ENCODE measurements around the gene GABRB1.

DNA sequence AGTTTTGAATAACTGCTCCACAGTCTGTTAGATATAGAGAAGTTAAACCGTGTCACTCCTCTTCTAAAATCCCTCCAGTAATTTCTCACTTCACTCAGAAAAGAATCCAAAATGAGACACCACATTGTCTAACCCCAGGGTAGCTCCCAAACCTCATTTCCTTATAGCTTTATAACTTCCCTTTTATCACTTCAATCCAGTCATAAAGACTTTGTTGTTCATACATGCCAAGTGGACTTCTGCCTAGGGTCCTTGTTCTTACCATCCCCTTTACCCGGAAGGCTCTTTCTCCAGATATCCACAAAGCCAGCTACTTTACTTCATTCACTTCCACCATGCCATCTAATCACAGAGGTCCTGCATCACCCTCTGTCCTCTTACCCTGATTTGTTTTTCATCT is 156.2 kb downstream of the GABRB1 start:
- no peak for TF ChIP-seq CTCF (conservative IDR thresholded peaks at IDR 0.05; ENCODE audit: low read depth in 2 of 2)
- no peak for TF ChIP-seq CREB1 (CRISPR knock-in tag; IDR thresholded peaks at IDR 0.05; ENCODE audit: low read depth)
- TF ChIP-seq REST (IDR thresholded peaks at IDR 0.05; ENCODE audit: unreplicated experiment): no peak
- TF ChIP-seq EZH2phosphoT487 (IDR thresholded peaks at IDR 0.05; ENCODE audit: unreplicated experiment): no peak
- TF ChIP-seq POLR2AphosphoS5 (IDR thresholded peaks at IDR 0.05; ENCODE audit: low read depth): no peak
- no peak for TF ChIP-seq EZH2 (IDR thresholded peaks at IDR 0.05; ENCODE audit: low read depth, unreplicated experiment)
- no peak for TF ChIP-seq ETS1 (IDR thresholded peaks at IDR 0.05)
- no peak for TF ChIP-seq NANOG (IDR thresholded peaks at IDR 0.05; ENCODE audit: borderline replicate concordance)
- no peak for TF ChIP-seq ZNF114 (CRISPR knock-in tag; IDR thresholded peaks at IDR 0.05)

Data from GM23338 (cell line).